ENCODE results near the gene KCNQ1OT1. TPM values are rescaled to one million over a fixed set of nuclear protein-coding genes. Genes with fewer than 3 reads are reported as not detected.

The KCNQ1OT1 gene
- total and polyA plus RNA-seq, 2 of the 4 experiments (the other 2 are of a cell fraction), result 0.14 to 2.0 TPM

GRCh38 chr11:2685566-2686359, 14.0 kb downstream of the KCNQ1OT1 start:
- ATAC-seq (ENCODE audit: low read depth), result no peak
- no peak overlapping the region for H2BK120ac ChIP-seq (ENCODE audit: low read depth, low read length)
- H3K27ac ChIP-seq (ENCODE audit: insufficient read depth, low read length), result no peak overlapping the region
- in situ Hi-C loops (cut with MboI; ENCODE audit: low sequenced_read_pairs), result no loop called here
- 100% methylated on average over 1 of the region's 13 CpGs; no CpG with 5 or more reads in 1 of the 2 experiments for WGBS, 2 experiments (ENCODE audit: extremely low coverage in 2 of 2, insufficient read length in 1 of 2)
- TF ChIP-seq MAFK (IDR thresholded peaks at IDR 0.05; ENCODE audit: low read depth, low read length), result 0 out of 2 replicates have a peak, but pooled peaks have one; percentile 0
- no peak for TF ChIP-seq BHLHE40 (IDR thresholded peaks at IDR 0.05; ENCODE audit: low read depth, low read length)
- H3K9ac ChIP-seq (ENCODE audit: low read depth, low read length), result no peak overlapping the region
- no TSS peak for BruUV-seq (replicated peaks)
- no peak overlapping the region for H3K23ac ChIP-seq (ENCODE audit: low read depth, low read length)
- H4K5ac ChIP-seq (ENCODE audit: low read depth, low read length), result no peak overlapping the region
- no peak overlapping the region for H2AFZ ChIP-seq (replicated peaks; ENCODE audit: low read length, poor library complexity)
- H3K56ac ChIP-seq (ENCODE audit: extremely low read depth, insufficient read depth, low read length), result no peak overlapping the region
- H3K4me1 ChIP-seq (ENCODE audit: control insufficient read depth, insufficient read depth, low read length), result no peaks in the 10 kb centered on the region
- CTCF ChIA-PET, result no interaction called here
- POLR2A ChIA-PET (ENCODE audit: unreplicated experiment), result no interaction called here
- no peak overlapping the region for H3K4me3 ChIP-seq (ENCODE audit: insufficient read depth, low read depth, low read length)
- H2BK15ac ChIP-seq (ENCODE audit: low read depth, low read length), result no peak overlapping the region
- H2BK20ac ChIP-seq (ENCODE audit: low read depth, low read length), result no peak overlapping the region
- H3K27me3 ChIP-seq (ENCODE audit: control insufficient read depth, insufficient read depth, low read length), result peaks cover 2% of the 10 kb centered on the region; the same call in 1 of the 2 replicates
- peaks cover 24% of the 10 kb centered on the region for H3K9me1 ChIP-seq (ENCODE audit: insufficient read depth, low read length)
- H4K20me1 ChIP-seq (ENCODE audit: insufficient read depth, low read length), result peaks cover 97% of the 10 kb centered on the region
- no peak overlapping the region for H4K91ac ChIP-seq (ENCODE audit: insufficient read depth, low read depth, low read length)
- H2AK9ac ChIP-seq (replicated peaks; ENCODE audit: low read depth, low read length, poor library complexity), result peak overlapping the region; percentile 37
- no peak overlapping the region for H2BK5ac ChIP-seq (ENCODE audit: low read depth, low read length, poor library complexity, severe bottlenecking)
- no peaks in the 10 kb centered on the region for H3K9me3 ChIP-seq (ENCODE audit: control insufficient read depth, insufficient read depth, low read length)
- H3K4ac ChIP-seq (ENCODE audit: low read depth, low read length), result no peak overlapping the region
- no peak overlapping the region for H3K14ac ChIP-seq (replicated peaks; ENCODE audit: low read depth, low read length)
- H3K79me1 ChIP-seq (ENCODE audit: low read depth in 1 of 2, low read length in 2 of 2), result peaks cover 6 to 86% of the 10 kb centered on the region in 2 experiments; a peak in 3 of 4 replicates
- intact Hi-C loops (cut with micrococcal nuclease), result no loop called here
- no peak for DNase-seq
- H3K18ac ChIP-seq (ENCODE audit: low read depth, low read length), result no peak overlapping the region
- dilution Hi-C loops (cut with HindIII; ENCODE audit: low sequenced_read_pairs, unreplicated experiment), result no loop called here
- no peak overlapping the region for H3K4me2 ChIP-seq (ENCODE audit: low read depth, low read length)
- no peak overlapping the region for H2AK5ac ChIP-seq (ENCODE audit: low read depth, low read length)
- H4K8ac ChIP-seq (ENCODE audit: low read depth in 2 of 2, low read length in 2 of 2), result no peak overlapping the region
- H3K36me3 ChIP-seq (ENCODE audit: control insufficient read depth, insufficient read depth, low read length), result peaks cover 11% of the 10 kb centered on the region; the same call in 1 of the 2 replicates
